ENCODE measurements around the gene GPR4. TPM values are rescaled to one million over a fixed set of nuclear protein-coding genes. Genes with fewer than 3 reads are reported as not detected.

GPR4 gene
- total and polyA plus RNA-seq, 2 of the 8 experiments (the other 6 are each of a cell fraction or from before 2014, with no cell fraction given): 0.19 to 0.39 TPM

GRCh38 chr19:45621976-45622503, 20.0 kb upstream of the GPR4 start (continued):
- TF ChIP-seq CHD7 (IDR thresholded peaks at IDR 0.05; ENCODE audit: insufficient replicate concordance, low read length): no peak
- no peak for TF ChIP-seq CTBP2 (IDR thresholded peaks at IDR 0.05; ENCODE audit: borderline replicate concordance, insufficient read depth, insufficient read length, low read length)
- no peak for TF ChIP-seq EGR1 (IDR thresholded peaks at IDR 0.05; ENCODE audit: borderline replicate concordance, low read depth, low read length)
- TF ChIP-seq POU5F1 (IDR thresholded peaks at IDR 0.05; ENCODE audit: low read depth, low read length): no peak
- no peak for TF ChIP-seq EP300 (IDR thresholded peaks at IDR 0.05; ENCODE audit: borderline replicate concordance in 1 of 2, low read depth in 2 of 2, low read length in 2 of 2)
- no peak for TF ChIP-seq BRCA1 (IDR thresholded peaks at IDR 0.05; ENCODE audit: low read depth, low read length)
- no peak for TF ChIP-seq TAF1 (IDR thresholded peaks at IDR 0.05; ENCODE audit: low read depth, low read length)
- TF ChIP-seq RNF2 (IDR thresholded peaks at IDR 0.05; ENCODE audit: borderline replicate concordance, low read depth, low read length, missing control alignments, poor library complexity, severe bottlenecking): no peak
